ENCODE results near the gene MTMR4. TPM values are rescaled to one million over a fixed set of nuclear protein-coding genes. Genes with fewer than 3 reads are reported as not detected.

The MTMR4 gene
- total RNA-seq, 2 donors from 2014 or later, result 43.5 to 45.3 TPM

DNA sequence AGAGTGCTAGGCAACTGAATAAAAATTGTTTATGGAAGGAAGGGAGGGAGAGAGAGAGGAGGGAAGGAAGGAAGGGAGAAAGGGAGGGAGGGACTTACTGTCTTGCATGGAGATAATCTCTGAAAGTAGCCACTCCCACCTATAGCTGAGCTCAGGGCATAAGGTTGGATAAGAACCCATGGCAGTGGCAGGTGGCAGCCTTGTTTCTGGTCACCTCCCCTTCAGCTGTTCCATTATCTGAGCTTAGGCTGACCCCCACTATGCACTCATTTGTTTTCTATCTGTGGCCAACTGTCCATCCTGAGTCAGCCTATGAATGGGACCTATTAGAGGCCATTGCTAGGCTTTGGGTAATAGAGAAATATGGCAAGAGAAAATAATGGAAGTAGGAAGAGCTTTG lies 25.3 kb upstream of the MTMR4 start:
- Histone ChIP-seq H3K36me3 (no peaks in the 10 kb centered on the region), H3K4me3 (no peak overlapping the region), H3K9me3 (no peaks in the 10 kb centered on the region), H3K9ac (ENCODE audit: low read depth in 2 of 2, low read length in 2 of 2) (no peak overlapping the region), H3K27me3 (no peaks in the 10 kb centered on the region), H3K27ac (no peak overlapping the region), H3K4me1 (no peaks in the 10 kb centered on the region)
- no peak for DNase-seq
- TF ChIP-seq CTCF (IDR thresholded peaks at IDR 0.05), result no peak
- intact Hi-C loops (cut with DNase I), result no loop called here

GRCh38 chr17:58538811-58539409 lies 24.5 kb upstream of the MTMR4 start:
- TF ChIP-seq CTCF (IDR thresholded peaks at IDR 0.05), result no peak
- H3K9ac ChIP-seq (ENCODE audit: low read depth in 2 of 2, low read length in 2 of 2), result no peak overlapping the region
- no peaks in the 10 kb centered on the region for H3K36me3 ChIP-seq
- no peaks in the 10 kb centered on the region for H3K4me1 ChIP-seq
- H3K4me3 ChIP-seq, result no peak overlapping the region
- DNase-seq, result no peak
- intact Hi-C loops (cut with DNase I), result no loop called here
- no peaks in the 10 kb centered on the region for H3K27me3 ChIP-seq
- H3K27ac ChIP-seq, result no peak overlapping the region
- H3K9me3 ChIP-seq, result no peaks in the 10 kb centered on the region

DNA sequence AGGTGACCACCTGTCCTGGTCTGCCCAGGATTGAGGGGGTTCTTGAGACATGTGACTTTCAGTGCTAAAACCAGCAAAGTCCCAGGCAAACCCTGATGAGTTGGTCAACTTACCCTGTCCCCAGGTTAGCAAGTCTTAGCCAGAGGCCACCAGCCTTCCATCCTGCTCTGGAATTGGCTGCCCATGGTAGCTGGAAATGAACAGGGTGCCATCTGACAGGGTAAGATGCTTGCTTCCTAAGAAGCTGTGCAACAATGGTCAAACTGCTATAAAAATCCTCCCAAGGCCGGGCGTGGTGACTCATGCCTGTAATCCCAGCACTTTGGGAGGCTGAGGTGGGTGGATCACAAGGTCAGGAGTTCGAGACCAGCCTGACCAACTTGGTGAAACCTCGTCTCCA lies 22.8 kb upstream of the MTMR4 start:
- Histone ChIP-seq H3K9me3 (no peaks in the 10 kb centered on the region), H3K4me3 (no peak overlapping the region), H3K36me3 (no peaks in the 10 kb centered on the region), H3K27ac (no peak overlapping the region), H3K9ac (ENCODE audit: low read depth in 2 of 2, low read length in 2 of 2) (no peak overlapping the region), H3K4me1 (no peaks in the 10 kb centered on the region), H3K27me3 (no peaks in the 10 kb centered on the region)
- no peak for TF ChIP-seq CTCF (IDR thresholded peaks at IDR 0.05)
- no peak for DNase-seq
- intact Hi-C loops (cut with DNase I), result no loop called here

GRCh38 chr17:58536542-58536941 lies 22.1 kb upstream of the MTMR4 start:
- H3K27me3 ChIP-seq, result no peaks in the 10 kb centered on the region
- H3K4me3 ChIP-seq, result no peak overlapping the region
- intact Hi-C loops (cut with DNase I), result no loop called here
- H3K27ac ChIP-seq, result no peak overlapping the region
- H3K4me1 ChIP-seq, result no peaks in the 10 kb centered on the region
- no peak for DNase-seq
- no peaks in the 10 kb centered on the region for H3K9me3 ChIP-seq
- H3K36me3 ChIP-seq, result no peaks in the 10 kb centered on the region
- H3K9ac ChIP-seq (ENCODE audit: low read depth in 2 of 2, low read length in 2 of 2), result no peak overlapping the region
- no peak for TF ChIP-seq CTCF (IDR thresholded peaks at IDR 0.05)

GRCh38 chr17:58535431-58535830 lies 21.0 kb upstream of the MTMR4 start:
- Histone ChIP-seq H3K9me3 (no peaks in the 10 kb centered on the region), H3K36me3 (no peaks in the 10 kb centered on the region), H3K4me3 (no peak overlapping the region), H3K27ac (no peak overlapping the region), H3K27me3 (no peaks in the 10 kb centered on the region), H3K9ac (ENCODE audit: low read depth in 2 of 2, low read length in 2 of 2) (no peak overlapping the region), H3K4me1 (no peaks in the 10 kb centered on the region)
- intact Hi-C loops (cut with DNase I), result no loop called here
- DNase-seq, result no peak
- no peak for TF ChIP-seq CTCF (IDR thresholded peaks at IDR 0.05)
